Peyer's patch (tissue), 4 donors: ENCODE measurements around the gene CAMKV. TPM values are rescaled to one million over a fixed set of nuclear protein-coding genes. Genes with fewer than 3 reads are reported as not detected.

ENCODE experiments used
- DNase-seq, 3 donors: peaks; one replicate each; pipeline ENCODE4 v3.0.0-alpha.2; 2017 to 2019
- H3K27ac ChIP-seq, 4 donors: fragments of 200-600 bp; sonication (generic); one replicate each; pipeline ENCODE4 v1.5.1; 2016 to 2019
- H3K27me3 ChIP-seq, 2 donors: fragments of 200-600 bp; sonication (generic); one replicate each; pipeline ENCODE4 v1.5.1; 2019
- H3K36me3 ChIP-seq, 3 donors: fragments of 200-600 bp; sonication (generic); one replicate each; pipeline ENCODE4 v1.5.1; 2016 to 2019
- H3K4me1 ChIP-seq, 4 donors: fragments of 200-600 bp; sonication (generic); one replicate each; pipeline ENCODE4 v1.5.1; 2016 to 2019
- H3K4me3 ChIP-seq, 4 donors: fragments of 200-600 bp; sonication (generic); 1 replicate in 3 of 4; 2 replicates in 1 of 4; pipeline ENCODE4 v1.5.1; 2016 to 2019; ENCODE audit warnings: mild to moderate bottlenecking in 1 of 4
- H3K9me3 ChIP-seq, 4 donors: fragments of 200-600 bp; sonication (generic); one replicate each; pipeline ENCODE4 v1.5.1; 2016 to 2019; ENCODE audit warnings: mild to moderate bottlenecking in 1 of 4
- CTCF ChIP-seq, 6 experiments: fragments of 450-650 bp in 4 of 6; fragments of 200-600 bp in 2 of 6; sonication (generic) in 1 of 6; IDR thresholded peaks; one replicate each; pipeline ENCODE4 v1.5.1; 2017 to 2019; ENCODE audit warnings: antibody characterized with exemption in 6 of 6, mild to moderate bottlenecking in 3 of 6, moderate library complexity in 1 of 6
- POLR2A ChIP-seq, 2 donors: fragments of 450-650 bp; IDR thresholded peaks; one replicate each; pipeline ENCODE4 v1.5.1; 2017; ENCODE audit warnings: antibody characterized with exemption in 2 of 2, mild to moderate bottlenecking in 2 of 2, moderate library complexity in 2 of 2
- total RNA-seq, 4 donors: library from RNA; depleted of rRNA; stranded (reverse); fragments of >200 nt; gene quantifications; one replicate each; pipeline ENCODE4 v1.1.0, GENCODE V29; 2016

The CAMKV gene
- total RNA-seq, 4 donors from 2014 or later, result 1.2 to 2.1 TPM; not detected in 2

- H3K9me3 ChIP-seq, result no peaks in the 10 kb centered on the region
- peaks cover 0 to 31% (median 2%) of the 10 kb centered on the region in 4 donors for H3K4me1 ChIP-seq
- DNase-seq, result no peak
- H3K4me3 ChIP-seq, result no peak overlapping the region
- no peaks in the 10 kb centered on the region for H3K36me3 ChIP-seq
- TF ChIP-seq CTCF (IDR thresholded peaks at IDR 0.05), result no peak
- no peak for TF ChIP-seq POLR2A (IDR thresholded peaks at IDR 0.05)
- H3K27ac ChIP-seq, result no peak overlapping the region
- no peaks in the 10 kb centered on the region for H3K27me3 ChIP-seq
Measured at GRCh38 chr3:49877716-49878115, 8.0 kb upstream of the CAMKV start.

GRCh38 chr3:49876567-49876966 lies 6.9 kb upstream of the CAMKV start:
- H3K27ac ChIP-seq, result no peak overlapping the region
- H3K4me1 ChIP-seq, result peaks cover 0 to 24% (median 3%) of the 10 kb centered on the region in 4 donors
- no peak overlapping the region for H3K4me3 ChIP-seq
- TF ChIP-seq POLR2A (IDR thresholded peaks at IDR 0.05) (no peak), CTCF (IDR thresholded peaks at IDR 0.05) (no peak)
- H3K36me3 ChIP-seq, result no peaks in the 10 kb centered on the region
- no peak for DNase-seq
- H3K9me3 ChIP-seq, result no peaks in the 10 kb centered on the region
- H3K27me3 ChIP-seq, result no peaks in the 10 kb centered on the region

GRCh38 chr3:49873623-49874022 lies 3.9 kb upstream of the CAMKV start:
- Histone ChIP-seq H3K9me3 (no peaks in the 10 kb centered on the region), H3K4me1 (peaks cover 10 to 34% (median 11%) of the 10 kb centered on the region in 4 donors), H3K27ac (peak overlapping the region in 2 of 4 donors; percentile 77 to 79), H3K4me3 (no peak overlapping the region), H3K27me3 (peaks cover 0 to 14% of the 10 kb centered on the region in 2 donors), H3K36me3 (no peaks in the 10 kb centered on the region)
- TF ChIP-seq CTCF (IDR thresholded peaks at IDR 0.05) (peak in 3 of 6 experiments; percentile 5 to 18 (median 18)), POLR2A (IDR thresholded peaks at IDR 0.05) (peak in 1 of 2 donors; percentile 26)
- peak in 2 of 3 donors; percentile 88 for DNase-seq

GRCh38 chr3:49872801-49873281 lies 3.1 kb upstream of the CAMKV start:
- Histone ChIP-seq H3K4me1 (peaks cover 10 to 34% (median 11%) of the 10 kb centered on the region in 4 donors), H3K36me3 (no peaks in the 10 kb centered on the region), H3K27me3 (peaks cover 0 to 20% of the 10 kb centered on the region in 2 donors), H3K27ac (peak overlapping the region in 2 of 4 donors; percentile 77 to 79), H3K4me3 (no peak overlapping the region), H3K9me3 (no peaks in the 10 kb centered on the region)
- TF ChIP-seq POLR2A (IDR thresholded peaks at IDR 0.05) (no peak), CTCF (IDR thresholded peaks at IDR 0.05) (peak in 1 of 6 experiments; percentile 22)
- peak in 1 of 3 donors; percentile 61 for DNase-seq

- DNase-seq, result no peak
- Histone ChIP-seq H3K36me3 (no peaks in the 10 kb centered on the region), H3K27ac (no peak overlapping the region), H3K9me3 (no peaks in the 10 kb centered on the region), H3K4me1 (peaks cover 10 to 34% (median 11%) of the 10 kb centered on the region in 4 donors), H3K4me3 (no peak overlapping the region), H3K27me3 (peaks cover 0 to 20% of the 10 kb centered on the region in 2 donors)
- TF ChIP-seq CTCF (IDR thresholded peaks at IDR 0.05) (no peak), POLR2A (IDR thresholded peaks at IDR 0.05) (no peak)
Measured at GRCh38 chr3:49871531-49872153, 1.9 kb upstream of the CAMKV start.
